OCI-M2 (cell line): ENCODE measurements around the gene UST.

Experiments used
- DNase-seq: peaks from one replicate; lab custom pipeline; 2025; ENCODE audit not compliant: unreplicated experiment; lab: John Stamatoyannopoulos, UW

The UST gene

GRCh38 chr6:148795563-148795962 lies 48.7 kb downstream of the UST start:
- DNase-seq, result no peak

- no peak for DNase-seq
These were observed 52.8 kb downstream of the UST start for GRCh38 chr6:148799647-148800046.

GRCh38 chr6:148800536-148800935 lies 53.7 kb downstream of the UST start:
- DNase-seq, result no peak

- DNase-seq, result no peak
These were observed 57.1 kb downstream of the UST start for GRCh38 chr6:148803979-148804378.

GRCh38 chr6:148805777-148806176 lies 58.9 kb downstream of the UST start:
- no peak for DNase-seq

GRCh38 chr6:148807784-148808183 lies 61.0 kb downstream of the UST start:
- DNase-seq, result no peak

- no peak for DNase-seq
These were observed 62.0 kb downstream of the UST start for GRCh38 chr6:148808786-148809304.

GRCh38 chr6:148811459-148811858 lies 64.6 kb downstream of the UST start:
- DNase-seq, result no peak

GRCh38 chr6:148814082-148814790 lies 67.4 kb downstream of the UST start:
- no peak for DNase-seq

- no peak for DNase-seq
These were observed 68.0 kb downstream of the UST start for GRCh38 chr6:148814869-148815268.

- DNase-seq, result no peak
These were observed 69.3 kb downstream of the UST start for GRCh38 chr6:148816117-148816516.

GRCh38 chr6:148817689-148818088 lies 70.9 kb downstream of the UST start:
- no peak for DNase-seq

GRCh38 chr6:148818939-148819575 lies 72.2 kb downstream of the UST start:
- no peak for DNase-seq

GRCh38 chr6:148819852-148820251 lies 73.0 kb downstream of the UST start:
- no peak for DNase-seq

- no peak for DNase-seq
These were observed 76.0 kb downstream of the UST start for GRCh38 chr6:148822819-148823218.

- DNase-seq, result no peak
These were observed 77.5 kb downstream of the UST start for GRCh38 chr6:148824291-148824690.

GRCh38 chr6:148824960-148825359 lies 78.1 kb downstream of the UST start:
- DNase-seq, result no peak

GRCh38 chr6:148825492-148825891 lies 78.7 kb downstream of the UST start:
- DNase-seq, result no peak

- DNase-seq, result no peak
These were observed 80.7 kb downstream of the UST start for GRCh38 chr6:148827416-148828045.

GRCh38 chr6:148828047-148828446 lies 81.2 kb downstream of the UST start:
- DNase-seq, result no peak

- no peak for DNase-seq
These were observed 82.7 kb downstream of the UST start for GRCh38 chr6:148829415-148830101.

GRCh38 chr6:148830614-148831013 lies 83.8 kb downstream of the UST start:
- DNase-seq, result no peak
